NT2/D1 (cell line): ENCODE results near the gene POU2AF2.

Source experiments
- YY1 ChIP-seq: IDR thresholded peaks from 2 replicates; pipeline ENCODE4 v1.6.1; 2011; ENCODE audit not compliant: insufficient read length, insufficient read depth
- ZNF274 ChIP-seq: IDR thresholded peaks from 2 replicates; pipeline ENCODE4 v1.6.1; 2011; ENCODE audit warnings: mild to moderate bottlenecking, low read depth, low read length

- TF ChIP-seq YY1 (no peak), ZNF274 (no peak)
Observed at GRCh38 chr11:111301004-111301841, 55.7 kb downstream of the POU2AF2 start.
